ENCODE measurements around the gene NALCN.

Gene NALCN

GRCh38 chr13:101082441-101082840, 333.9 kb downstream of the NALCN start:
- Histone ChIP-seq H3K4me3 (ENCODE audit: low read depth, low read length) (no peak overlapping the region), H3K36me3 (ENCODE audit: control insufficient read depth in 2 of 2, insufficient read depth in 1 of 2, low read length in 2 of 2) (no peaks in the 10 kb centered on the region), H3K27ac (ENCODE audit: extremely low read depth, low read depth, low read length) (no peak overlapping the region), H3K9me3 (ENCODE audit: control insufficient read depth, insufficient read depth, low read depth, low read length) (no peaks in the 10 kb centered on the region), H3K4me1 (ENCODE audit: control insufficient read depth, insufficient read depth, low read length) (no peaks in the 10 kb centered on the region)
- ChIA-PET CTCF (interaction anchor here (0.6 kb wide), 2 partner anchors 41 to 470 kb away, joined by 3 read pairs; no protein-coding TSS in a partner anchor), POLR2A (no interaction called here)
- no peak for TF ChIP-seq ZNF837 (tag by site-specific recombination; IDR thresholded peaks at IDR 0.05)
- TF ChIP-seq, protein P1, sequence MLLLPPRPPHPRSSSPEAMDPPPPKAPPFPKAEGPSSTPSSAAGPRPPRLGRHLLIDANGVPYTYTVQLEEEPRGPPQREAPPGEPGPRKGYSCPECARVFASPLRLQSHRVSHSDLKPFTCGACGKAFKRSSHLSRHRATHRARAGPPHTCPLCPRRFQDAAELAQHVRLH (tag by site-specific recombination; IDR thresholded peaks at IDR 0.05) = no peak

GRCh38 chr13:101080616-101081015, 335.7 kb downstream of the NALCN start:
- TF ChIP-seq PATZ1 (tag by site-specific recombination; IDR thresholded peaks at IDR 0.05) = no peak
- peak; percentile 20; the same call in 1 of the 2 replicates for TF ChIP-seq ZNF426 (tag by site-specific recombination; IDR thresholded peaks at IDR 0.05)
- CTCF ChIA-PET = no interaction called here

GRCh38 chr13:101065329-101065728, 351.0 kb downstream of the NALCN start:
- CTCF ChIA-PET = no interaction called here
- Histone ChIP-seq H3K4me3 (ENCODE audit: low read depth, low read length) (no peak overlapping the region), H3K9me3 (ENCODE audit: control insufficient read depth, insufficient read depth, low read depth, low read length) (no peaks in the 10 kb centered on the region), H3K36me3 (ENCODE audit: control insufficient read depth in 2 of 2, insufficient read depth in 1 of 2, low read length in 2 of 2) (no peaks in the 10 kb centered on the region), H3K4me1 (ENCODE audit: control insufficient read depth, insufficient read depth, low read length) (no peaks in the 10 kb centered on the region), H3K27ac (ENCODE audit: extremely low read depth, low read depth, low read length) (no peak overlapping the region)
- POLR2A ChIA-PET = no interaction called here
- TF ChIP-seq EGR2 (tag by site-specific recombination; IDR thresholded peaks at IDR 0.05; ENCODE audit: low read depth) (no peak), KLF8 (tag by site-specific recombination; IDR thresholded peaks at IDR 0.05) (no peak)
- TF ChIP-seq, protein P2, sequence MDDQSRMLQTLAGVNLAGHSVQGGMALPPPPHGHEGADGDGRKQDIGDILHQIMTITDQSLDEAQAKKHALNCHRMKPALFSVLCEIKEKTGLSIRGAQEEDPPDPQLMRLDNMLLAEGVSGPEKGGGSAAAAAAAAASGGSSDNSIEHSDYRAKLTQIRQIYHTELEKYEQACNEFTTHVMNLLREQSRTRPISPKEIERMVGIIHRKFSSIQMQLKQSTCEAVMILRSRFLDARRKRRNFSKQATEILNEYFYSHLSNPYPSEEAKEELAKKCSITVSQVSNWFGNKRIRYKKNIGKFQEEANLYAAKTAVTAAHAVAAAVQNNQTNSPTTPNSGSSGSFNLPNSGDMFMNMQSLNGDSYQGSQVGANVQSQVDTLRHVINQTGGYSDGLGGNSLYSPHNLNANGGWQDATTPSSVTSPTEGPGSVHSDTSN (CRISPR knock-in tag; IDR thresholded peaks at IDR 0.05) = no peak

More at GRCh38 chr13:101080616-101081015, 335.7 kb downstream of the NALCN start:
- Histone ChIP-seq H3K9me3 (ENCODE audit: control insufficient read depth, insufficient read depth, low read depth, low read length) (no peaks in the 10 kb centered on the region), H3K4me3 (ENCODE audit: low read depth, low read length) (no peak overlapping the region), H3K36me3 (ENCODE audit: control insufficient read depth in 2 of 2, insufficient read depth in 1 of 2, low read length in 2 of 2) (no peaks in the 10 kb centered on the region), H3K27ac (ENCODE audit: extremely low read depth, low read depth, low read length) (no peak overlapping the region), H3K4me1 (ENCODE audit: control insufficient read depth, insufficient read depth, low read length) (no peaks in the 10 kb centered on the region)
- POLR2A ChIA-PET = no interaction called here

GRCh38 chr13:101059793-101060192, 356.5 kb downstream of the NALCN start:
- Histone ChIP-seq H3K4me1 (ENCODE audit: control insufficient read depth, insufficient read depth, low read length) (no peaks in the 10 kb centered on the region), H3K4me3 (ENCODE audit: low read depth, low read length) (no peak overlapping the region), H3K27ac (ENCODE audit: extremely low read depth, low read depth, low read length) (no peak overlapping the region), H3K36me3 (ENCODE audit: control insufficient read depth in 2 of 2, insufficient read depth in 1 of 2, low read length in 2 of 2) (no peaks in the 10 kb centered on the region), H3K9me3 (ENCODE audit: control insufficient read depth, insufficient read depth, low read depth, low read length) (no peaks in the 10 kb centered on the region)
- CTCF ChIA-PET = no interaction called here
- POLR2A ChIA-PET = no interaction called here
- TF ChIP-seq ZNF341 (tag by site-specific recombination; IDR thresholded peaks at IDR 0.05; ENCODE audit: low read depth) (no peak), ZNF48 (tag by site-specific recombination; IDR thresholded peaks at IDR 0.05) (no peak), PRDM4 (tag by site-specific recombination; IDR thresholded peaks at IDR 0.05) (no peak), HOXC10 (CRISPR knock-in tag; IDR thresholded peaks at IDR 0.05) (no peak), ZIC2 (tag by site-specific recombination; IDR thresholded peaks at IDR 0.05) (no peak), ZNF621 (tag by site-specific recombination; IDR thresholded peaks at IDR 0.05) (no peak), ZNF544 (tag by site-specific recombination; IDR thresholded peaks at IDR 0.05) (no peak), ZNF169 (tag by site-specific recombination; IDR thresholded peaks at IDR 0.05) (no peak), ZNF184 (tag by site-specific recombination; IDR thresholded peaks at IDR 0.05) (no peak), ZNF114 (tag by site-specific recombination; IDR thresholded peaks at IDR 0.05) (no peak), ZNF239 (tag by site-specific recombination; IDR thresholded peaks at IDR 0.05) (no peak)
- TF ChIP-seq, protein P2 (CRISPR knock-in tag; IDR thresholded peaks at IDR 0.05) = no peak
- TF ChIP-seq, protein P3, sequence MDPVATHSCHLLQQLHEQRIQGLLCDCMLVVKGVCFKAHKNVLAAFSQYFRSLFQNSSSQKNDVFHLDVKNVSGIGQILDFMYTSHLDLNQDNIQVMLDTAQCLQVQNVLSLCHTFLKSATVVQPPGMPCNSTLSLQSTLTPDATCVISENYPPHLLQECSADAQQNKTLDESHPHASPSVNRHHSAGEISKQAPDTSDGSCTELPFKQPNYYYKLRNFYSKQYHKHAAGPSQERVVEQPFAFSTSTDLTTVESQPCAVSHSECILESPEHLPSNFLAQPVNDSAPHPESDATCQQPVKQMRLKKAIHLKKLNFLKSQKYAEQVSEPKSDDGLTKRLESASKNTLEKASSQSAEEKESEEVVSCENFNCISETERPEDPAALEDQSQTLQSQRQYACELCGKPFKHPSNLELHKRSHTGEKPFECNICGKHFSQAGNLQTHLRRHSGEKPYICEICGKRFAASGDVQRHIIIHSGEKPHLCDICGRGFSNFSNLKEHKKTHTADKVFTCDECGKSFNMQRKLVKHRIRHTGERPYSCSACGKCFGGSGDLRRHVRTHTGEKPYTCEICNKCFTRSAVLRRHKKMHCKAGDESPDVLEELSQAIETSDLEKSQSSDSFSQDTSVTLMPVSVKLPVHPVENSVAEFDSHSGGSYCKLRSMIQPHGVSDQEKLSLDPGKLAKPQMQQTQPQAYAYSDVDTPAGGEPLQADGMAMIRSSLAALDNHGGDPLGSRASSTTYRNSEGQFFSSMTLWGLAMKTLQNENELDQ (tag by site-specific recombination; IDR thresholded peaks at IDR 0.05; ENCODE audit: low read depth) = no peak

Data from HEK293 (cell line).